HFFc6 (cell line): ENCODE data around the gene CCDC112. TPM values are rescaled to one million over a fixed set of nuclear protein-coding genes. Genes with fewer than 3 reads are reported as not detected.
"Not testable (repeated sequence)": the region's sequence is repeated elsewhere in the genome, so short reads cannot be mapped to it uniquely, and the experiment has no call there.

Experiments used
- DNase-seq: peaks from one replicate; pipeline ENCODE4 v3.0.0-alpha.2; 2018
- H3K27ac Mint-ChIP-seq: 2 replicates; pipeline ENCODE4 v1.8.0; 2020; ENCODE audit warnings: mild to moderate bottlenecking, mixed read lengths
- H3K27me3 Mint-ChIP-seq: 2 replicates; pipeline ENCODE4 v1.8.0; 2021; ENCODE audit warnings: mild to moderate bottlenecking, moderate library complexity, mixed read lengths; ENCODE audit not compliant: insufficient read depth
- H3K36me3 Mint-ChIP-seq: 2 replicates; pipeline ENCODE4 v1.8.0; 2021; ENCODE audit warnings: low read depth, mixed read lengths
- H3K4me1 Mint-ChIP-seq: 2 replicates; pipeline ENCODE4 v1.8.0; 2020; ENCODE audit warnings: low read depth, mixed read lengths
- H3K4me3 Mint-ChIP-seq: 2 replicates; pipeline ENCODE4 v1.8.0; 2020; ENCODE audit warnings: mild to moderate bottlenecking, moderate library complexity, mixed read lengths
- H3K9me3 Mint-ChIP-seq: 2 replicates; pipeline ENCODE4 v1.8.0; 2020; ENCODE audit warnings: mild to moderate bottlenecking, mixed read lengths
- CTCF ChIP-seq: fragments of 200-600 bp; sonication (generic); IDR thresholded peaks from 2 replicates; pipeline ENCODE4 v1.5.0; 2021; ENCODE audit warnings: antibody characterized with exemption, mild to moderate bottlenecking
- total RNA-seq, 6 experiments: library from RNA; stranded (reverse); fragmentation: NEBNext Ultra II Directional; extraction: Animal tissue kit (Norgen Biotek cat#: 25700); gene quantifications; 2 replicates in 1 of 6; 3 replicates in 5 of 6; pipeline ENCODE4 v1.2.3, GENCODE V29; 2021

The CCDC112 gene
- total RNA-seq, 6 experiments from 2014 or later = 3.7 to 6.9 (median 5.7) TPM

GRCh38 chr5:115262011-115262320, 34.5 kb downstream of the CCDC112 start:
- DNase-seq = peak; percentile 9
- H3K4me3 Mint-ChIP-seq = peak overlapping the region; percentile 92
- peak overlapping the region; percentile 89 for H3K27ac Mint-ChIP-seq
- H3K4me1 Mint-ChIP-seq = peaks cover 58% of the 10 kb centered on the region
- H3K36me3 Mint-ChIP-seq = peaks cover 11% of the 10 kb centered on the region; the same call in 1 of the 2 replicates
- H3K27me3 Mint-ChIP-seq = no peaks in the 10 kb centered on the region
- TF ChIP-seq CTCF = no peak
- H3K9me3 Mint-ChIP-seq = no peaks in the 10 kb centered on the region

GRCh38 chr5:115260248-115260647, 36.2 kb downstream of the CCDC112 start:
- Mint-ChIP-seq H3K4me3 (no peak overlapping the region), H3K4me1 (peaks cover 65% of the 10 kb centered on the region), H3K36me3 (peaks cover 11% of the 10 kb centered on the region; the same call in 1 of the 2 replicates), H3K27ac (no peak overlapping the region), H3K9me3 (no peaks in the 10 kb centered on the region), H3K27me3 (no peaks in the 10 kb centered on the region)
- TF ChIP-seq CTCF = no peak
- DNase-seq = no peak

GRCh38 chr5:115257981-115258380, 38.5 kb downstream of the CCDC112 start:
- Mint-ChIP-seq H3K4me1 (peaks cover 61% of the 10 kb centered on the region), H3K27me3 (no peaks in the 10 kb centered on the region), H3K27ac (peak overlapping the region; percentile 63), H3K9me3 (no peaks in the 10 kb centered on the region), H3K4me3 (0 out of 2 replicates have a peak overlapping the region, but pooled peaks have one; percentile 10), H3K36me3 (peaks cover 2% of the 10 kb centered on the region; the same call in 1 of the 2 replicates)
- no peak for TF ChIP-seq CTCF
- DNase-seq = peak; percentile 63

GRCh38 chr5:115249379-115249778, 47.1 kb downstream of the CCDC112 start:
- not testable (repeated sequence) for H3K27me3 Mint-ChIP-seq, H3K36me3 Mint-ChIP-seq, DNase-seq, H3K4me3 Mint-ChIP-seq, H3K9me3 Mint-ChIP-seq
- Mint-ChIP-seq H3K27ac (peak overlapping the region; percentile 1; the same call in 1 of the 2 replicates), H3K4me1 (peaks cover 13% of the 10 kb centered on the region; the same call in 1 of the 2 replicates)

GRCh38 chr5:115246361-115246991, 50.0 kb downstream of the CCDC112 start:
- H3K9me3 Mint-ChIP-seq = no peaks in the 10 kb centered on the region
- peaks cover 29% of the 10 kb centered on the region for H3K4me1 Mint-ChIP-seq
- H3K27me3 Mint-ChIP-seq = no peaks in the 10 kb centered on the region; the same call in 1 of the 2 replicates
- H3K4me3 Mint-ChIP-seq = no peak overlapping the region
- H3K36me3 Mint-ChIP-seq = no peaks in the 10 kb centered on the region
- DNase-seq = peak; percentile 33
- peak; percentile 89 for TF ChIP-seq CTCF
- H3K27ac Mint-ChIP-seq = peak overlapping the region; percentile 17; the same call in 1 of the 2 replicates

GRCh38 chr5:115243412-115243811, 53.0 kb downstream of the CCDC112 start:
- Mint-ChIP-seq H3K27me3 (no peaks in the 10 kb centered on the region; the same call in 1 of the 2 replicates), H3K9me3 (no peaks in the 10 kb centered on the region), H3K27ac (peak overlapping the region; percentile 4; the same call in 1 of the 2 replicates), H3K4me3 (no peak overlapping the region), H3K4me1 (peaks cover 29% of the 10 kb centered on the region), H3K36me3 (no peaks in the 10 kb centered on the region)
- peak; percentile 17 for DNase-seq
- TF ChIP-seq CTCF = no peak
